K562 (cell line): Measurements from ENCODE around the gene CERS6. TPM values are rescaled to one million over a fixed set of nuclear protein-coding genes. Genes with fewer than 3 reads are reported as not detected.

ENCODE experiments used
- CHD2 ChIP-seq: IDR thresholded peaks from 2 replicates; pipeline ENCODE4 v1.6.1; 2011; ENCODE audit warnings: low read depth, low read length
- CREB3 ChIP-seq: fragments of 450-650 bp; conservative IDR thresholded peaks from 2 replicates; pipeline ENCODE4 v1.6.1; 2016; ENCODE audit warnings: missing genetic modification characterization, low read depth, mild to moderate bottlenecking, missing compliant biosample characterization, moderate library complexity
- FOXA1 ChIP-seq: fragments of 450-650 bp; IDR thresholded peaks from 2 replicates; pipeline ENCODE4 v1.6.1; 2016; ENCODE audit warnings: mild to moderate bottlenecking, borderline replicate concordance
- FOXK2 ChIP-seq, 2 experiments: fragments of 450-650 bp; IDR thresholded peaks in 1 of 2; conservative IDR thresholded peaks in 1 of 2; 2 replicates each; pipeline ENCODE4 v1.6.1; 2016; ENCODE audit warnings: low read depth in 2 of 2, mild to moderate bottlenecking in 1 of 2
- SLC30A9 ChIP-seq: fragments of 250-450 bp; sonication (Bioruptor Pico); IDR thresholded peaks from 2 replicates; pipeline ENCODE4 v1.8.0; 2022; ENCODE audit warnings: mild to moderate bottlenecking, moderate library complexity
- TRIM28 ChIP-seq: fragments of 450-650 bp; IDR thresholded peaks from 2 replicates; pipeline ENCODE4 v1.6.1; 2017
- ZKSCAN3 ChIP-seq: fragments of 250-450 bp; sonication (Bioruptor Pico); IDR thresholded peaks from 2 replicates; pipeline ENCODE4 v1.4.0; 2020
- ZMIZ1 ChIP-seq, 2 experiments: fragments of 150-350 bp in 1 of 2; IDR thresholded peaks; 2 replicates each; pipeline ENCODE4 v1.6.1; 2012 to 2016; ENCODE audit warnings: low read depth in 2 of 2, low read length in 2 of 2, mild to moderate bottlenecking in 1 of 2, moderate library complexity in 1 of 2
- ZNF384 ChIP-seq: IDR thresholded peaks from 2 replicates; pipeline ENCODE4 v1.6.1; 2012; ENCODE audit warnings: low read depth, low read length, improper control_type of control experiment
- ZNF584 ChIP-seq: fragments of 200-800 bp; sonication (Bioruptor generic); IDR thresholded peaks from 2 replicates; pipeline ENCODE4 v1.6.1; 2016; ENCODE audit warnings: low read depth, mild to moderate bottlenecking, missing genetic modification characterization, missing compliant biosample characterization
- polyA plus RNA-seq, 8 experiments: library from polyadenylated mRNA; depleted of rRNA in 4 of 8; stranded (reverse) in 5 of 8; unstranded in 3 of 8; fragments of >200 nt; fragmentation: Nextera tagmentation in 2 of 8; fragmentation: Illumina TruSeq in 1 of 8; extraction: Ambion mirVana in 2 of 8; extraction: Trizol in 1 of 8; gene quantifications; 2 replicates each; pipeline versions ENCODE4 v1.2.1 to v1.2.3, GENCODE V29; 2011 to 2014; ENCODE audit warnings: inconsistent platforms in 1 of 8, missing spikeins in 1 of 8
- total RNA-seq, 7 experiments: library from RNA; depleted of rRNA in 6 of 7; stranded (reverse); fragments of >200 nt in 6 of 7; fragmentation: Illumina TruSeq in 2 of 7; extraction: Trizol in 2 of 7; gene quantifications; 2 replicates each; pipeline versions ENCODE4 v1.2.1 to v1.2.3, GENCODE V29; 2011 to 2021; ENCODE audit warnings: low replicate concordance in 1 of 7
- TF ChIP-seq, protein P1 (sequence below), 2 experiments: fragments of 450-650 bp in 1 of 2; sonication (generic) in 1 of 2; formaldehyde crosslinking in 1 of 2; IDR thresholded peaks; 2 replicates each; pipeline versions ENCODE4 v1.7.1 to v1.9.0; 2016 to 2022; ENCODE audit warnings: inconsistent platforms in 1 of 2, mild to moderate bottlenecking in 1 of 2, missing genetic modification reagents in 1 of 2
- TF ChIP-seq, protein P2 (sequence below): fragments of 250-450 bp; sonication (Bioruptor Pico); IDR thresholded peaks from 2 replicates; pipeline ENCODE4 v1.8.0; 2021; ENCODE audit warnings: moderate library complexity, mild to moderate bottlenecking, inconsistent platforms

The CERS6 gene
- total and polyA plus RNA-seq, 9 of the 15 experiments (the other 6 are each of a cell fraction or from before 2014, with no cell fraction given), result 1.6 to 13.6 (median 11.4) TPM

- no peak for TF ChIP-seq CREB3 (tag)
- peak; percentile 97 to 99 for TF ChIP-seq FOXK2 (conservative IDR thresholded peaks at IDR 0.05 in 1 of 2, IDR thresholded peaks at IDR 0.05 in 1 of 2; ENCODE audit: low read depth in 2 of 2)
- TF ChIP-seq CHD2, result peak; percentile 45; the same call in 1 of the 2 replicates
- TF ChIP-seq ZMIZ1 (IDR thresholded peaks at IDR 0.05; ENCODE audit: low read depth in 2 of 2, low read length in 2 of 2), result peak in 1 of 2 experiments; percentile 97; a peak in 2 of 4 replicates
- TF ChIP-seq ZNF584 (CRISPR knock-in tag), result peak; percentile 30; the same call in 1 of the 2 replicates
- TF ChIP-seq ZNF384, result no peak; the same call in 1 of the 2 replicates
- TF ChIP-seq TRIM28, result peak; percentile 71
- TF ChIP-seq, protein P1, sequence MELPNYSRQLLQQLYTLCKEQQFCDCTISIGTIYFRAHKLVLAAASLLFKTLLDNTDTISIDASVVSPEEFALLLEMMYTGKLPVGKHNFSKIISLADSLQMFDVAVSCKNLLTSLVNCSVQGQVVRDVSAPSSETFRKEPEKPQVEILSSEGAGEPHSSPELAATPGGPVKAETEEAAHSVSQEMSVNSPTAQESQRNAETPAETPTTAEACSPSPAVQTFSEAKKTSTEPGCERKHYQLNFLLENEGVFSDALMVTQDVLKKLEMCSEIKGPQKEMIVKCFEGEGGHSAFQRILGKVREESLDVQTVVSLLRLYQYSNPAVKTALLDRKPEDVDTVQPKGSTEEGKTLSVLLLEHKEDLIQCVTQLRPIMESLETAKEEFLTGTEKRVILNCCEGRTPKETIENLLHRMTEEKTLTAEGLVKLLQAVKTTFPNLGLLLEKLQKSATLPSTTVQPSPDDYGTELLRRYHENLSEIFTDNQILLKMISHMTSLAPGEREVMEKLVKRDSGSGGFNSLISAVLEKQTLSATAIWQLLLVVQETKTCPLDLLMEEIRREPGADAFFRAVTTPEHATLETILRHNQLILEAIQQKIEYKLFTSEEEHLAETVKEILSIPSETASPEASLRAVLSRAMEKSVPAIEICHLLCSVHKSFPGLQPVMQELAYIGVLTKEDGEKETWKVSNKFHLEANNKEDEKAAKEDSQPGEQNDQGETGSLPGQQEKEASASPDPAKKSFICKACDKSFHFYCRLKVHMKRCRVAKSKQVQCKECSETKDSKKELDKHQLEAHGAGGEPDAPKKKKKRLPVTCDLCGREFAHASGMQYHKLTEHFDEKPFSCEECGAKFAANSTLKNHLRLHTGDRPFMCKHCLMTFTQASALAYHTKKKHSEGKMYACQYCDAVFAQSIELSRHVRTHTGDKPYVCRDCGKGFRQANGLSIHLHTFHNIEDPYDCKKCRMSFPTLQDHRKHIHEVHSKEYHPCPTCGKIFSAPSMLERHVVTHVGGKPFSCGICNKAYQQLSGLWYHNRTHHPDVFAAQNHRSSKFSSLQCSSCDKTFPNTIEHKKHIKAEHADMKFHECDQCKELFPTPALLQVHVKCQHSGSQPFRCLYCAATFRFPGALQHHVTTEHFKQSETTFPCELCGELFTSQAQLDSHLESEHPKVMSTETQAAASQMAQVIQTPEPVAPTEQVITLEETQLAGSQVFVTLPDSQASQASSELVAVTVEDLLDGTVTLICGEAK (IDR thresholded peaks at IDR 0.05), result peak; percentile 22; the same call in 1 of the 2 replicates
- TF ChIP-seq, protein P1 (CRISPR knock-in tag; IDR thresholded peaks at IDR 0.05), result no peak
- TF ChIP-seq FOXA1, result peak; percentile 32; the same call in 1 of the 2 replicates
- TF ChIP-seq, protein P2, sequence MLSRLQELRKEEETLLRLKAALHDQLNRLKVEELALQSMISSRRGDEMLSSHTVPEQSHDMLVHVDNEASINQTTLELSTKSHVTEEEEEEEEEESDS (CRISPR knock-in tag), result no peak
- TF ChIP-seq SLC30A9 (CRISPR knock-in tag), result no peak
- no peak for TF ChIP-seq ZKSCAN3 (CRISPR knock-in tag)
Observed at GRCh38 chr2:168773719-168774521, 317.8 kb downstream of the CERS6 start (continued).
